Measurements from ENCODE around the gene SERPINB2.

The SERPINB2 gene

DNA sequence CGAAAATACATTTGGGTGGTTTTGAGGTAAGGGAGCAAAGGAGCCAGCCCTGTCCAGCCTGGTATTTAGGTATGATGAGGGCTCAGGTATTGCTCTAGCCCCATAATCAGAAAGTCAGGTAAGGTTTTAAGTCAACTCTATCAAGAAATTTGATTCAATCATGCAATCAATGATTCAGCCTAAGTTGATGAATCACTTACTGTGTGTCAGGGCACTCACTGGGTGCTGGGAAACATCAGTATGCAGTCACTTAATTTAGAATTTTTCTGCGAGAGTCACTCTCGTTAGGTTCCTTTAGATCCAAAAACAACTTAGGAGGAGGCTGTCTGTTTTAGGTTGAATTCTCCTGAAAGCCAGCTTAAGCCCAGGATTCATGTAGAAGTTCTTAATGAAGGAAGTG, 17.7 kb upstream of the SERPINB2 start:
- DNase-seq (ENCODE audit: low spot score): no peak
- Histone ChIP-seq H3K36me3 (replicated peaks in 1 of 2; ENCODE audit: control insufficient read depth in 2 of 2, insufficient read depth in 2 of 2, low read length in 2 of 2) (no peaks in the 10 kb centered on the region), H3K27ac (replicated peaks; ENCODE audit: low read length) (no peak overlapping the region), H2AFZ (ENCODE audit: low read length) (no peak overlapping the region), H4K91ac (ENCODE audit: low read depth, low read length, poor library complexity) (no peak overlapping the region), H2AK5ac (ENCODE audit: low read depth, low read length) (no peak overlapping the region), H3K9me3 (replicated peaks in 1 of 2; ENCODE audit: control insufficient read depth in 2 of 2, insufficient read depth in 1 of 2, low read depth in 1 of 2, low read length in 2 of 2) (no peaks in the 10 kb centered on the region), H3K4me2 (ENCODE audit: insufficient read depth, low read length, poor library complexity, severe bottlenecking) (no peak overlapping the region), H3K4ac (ENCODE audit: low read length) (no peak overlapping the region), H3K4me1 (ENCODE audit: control insufficient read depth in 2 of 2, insufficient read depth in 1 of 2, low read depth in 1 of 2, low read length in 2 of 2) (no peaks in the 10 kb centered on the region), H2BK120ac (ENCODE audit: low read depth, low read length) (no peak overlapping the region), H3K14ac (ENCODE audit: low read length) (no peak overlapping the region), H2BK5ac (ENCODE audit: low read length) (no peak overlapping the region), H3K79me1 (ENCODE audit: low read depth, low read length) (no peaks in the 10 kb centered on the region), H3K9ac (ENCODE audit: low read depth, low read length, poor library complexity) (no peak overlapping the region), H2BK12ac (ENCODE audit: low read length) (no peak overlapping the region), H2BK15ac (ENCODE audit: low read length) (no peak overlapping the region), H4K8ac (ENCODE audit: low read depth, low read length) (no peak overlapping the region), H3K4me3 (ENCODE audit: low read length in 2 of 2) (no peak overlapping the region), H3K23ac (ENCODE audit: low read depth, low read length, poor library complexity) (no peak overlapping the region), H3K18ac (ENCODE audit: low read length) (no peak overlapping the region), H3K27me3 (ENCODE audit: control insufficient read depth in 3 of 3, insufficient read depth in 3 of 3, low read depth in 1 of 3, low read length in 3 of 3) (no peaks in the 10 kb centered on the region)
- WGBS, 2 donors (ENCODE audit: extremely low coverage in 2 of 2, insufficient read length in 2 of 2, insufficient replicate concordance in 1 of 2): no CpG with 5 or more reads among the region's 3 CpGs

DNA sequence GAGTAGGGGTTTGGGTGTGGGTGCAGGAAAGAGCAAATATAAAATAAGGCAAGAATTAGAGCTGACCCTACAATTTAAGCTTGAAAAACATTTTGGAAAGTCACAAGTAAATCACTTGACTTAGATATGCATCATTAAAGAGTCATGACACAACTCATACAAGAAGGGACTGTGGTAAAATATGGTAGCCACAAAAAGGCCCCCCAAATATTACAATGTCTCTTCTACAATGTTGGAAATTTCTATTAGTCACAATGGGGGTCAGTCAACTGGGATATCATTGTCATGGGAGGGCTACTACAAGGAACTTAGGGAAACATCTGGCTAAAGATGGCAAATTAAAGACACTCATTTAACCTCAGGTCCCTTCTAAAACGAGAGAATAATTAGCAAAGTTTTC, 15.7 kb upstream of the SERPINB2 start:
- no peaks in the 10 kb centered on the region for H3K27me3 ChIP-seq (ENCODE audit: control insufficient read depth in 3 of 3, insufficient read depth in 3 of 3, low read depth in 1 of 3, low read length in 3 of 3)
- H3K4ac ChIP-seq (ENCODE audit: low read length): no peak overlapping the region
- DNase-seq (ENCODE audit: low spot score): no peak
- H3K9ac ChIP-seq (ENCODE audit: low read depth, low read length, poor library complexity): no peak overlapping the region
- H3K18ac ChIP-seq (ENCODE audit: low read length): no peak overlapping the region
- H3K4me2 ChIP-seq (ENCODE audit: insufficient read depth, low read length, poor library complexity, severe bottlenecking): no peak overlapping the region
- H3K4me1 ChIP-seq (ENCODE audit: control insufficient read depth in 2 of 2, insufficient read depth in 1 of 2, low read depth in 1 of 2, low read length in 2 of 2): no peaks in the 10 kb centered on the region
- no peak overlapping the region for H3K4me3 ChIP-seq (ENCODE audit: low read length in 2 of 2)
- no peaks in the 10 kb centered on the region for H3K79me1 ChIP-seq (ENCODE audit: low read depth, low read length)
- no peak overlapping the region for H3K14ac ChIP-seq (ENCODE audit: low read length)
- no peaks in the 10 kb centered on the region for H3K9me3 ChIP-seq (replicated peaks in 1 of 2; ENCODE audit: control insufficient read depth in 2 of 2, insufficient read depth in 1 of 2, low read depth in 1 of 2, low read length in 2 of 2)
- no peak overlapping the region for H3K27ac ChIP-seq (replicated peaks; ENCODE audit: low read length)
- H2BK15ac ChIP-seq (ENCODE audit: low read length): no peak overlapping the region
- no peak overlapping the region for H4K8ac ChIP-seq (ENCODE audit: low read depth, low read length)
- H4K91ac ChIP-seq (ENCODE audit: low read depth, low read length, poor library complexity): no peak overlapping the region
- no peak overlapping the region for H2AFZ ChIP-seq (ENCODE audit: low read length)
- H3K23ac ChIP-seq (ENCODE audit: low read depth, low read length, poor library complexity): no peak overlapping the region
- H2BK12ac ChIP-seq (ENCODE audit: low read length): no peak overlapping the region
- H3K36me3 ChIP-seq (replicated peaks in 1 of 2; ENCODE audit: control insufficient read depth in 2 of 2, insufficient read depth in 2 of 2, low read length in 2 of 2): no peaks in the 10 kb centered on the region
- H2BK120ac ChIP-seq (ENCODE audit: low read depth, low read length): no peak overlapping the region
- H2BK5ac ChIP-seq (ENCODE audit: low read length): no peak overlapping the region
- H2AK5ac ChIP-seq (ENCODE audit: low read depth, low read length): no peak overlapping the region
- WGBS, 2 donors (ENCODE audit: extremely low coverage in 2 of 2, insufficient read length in 2 of 2, insufficient replicate concordance in 1 of 2): no CpG with 5 or more reads among the region's 1 CpG

DNA sequence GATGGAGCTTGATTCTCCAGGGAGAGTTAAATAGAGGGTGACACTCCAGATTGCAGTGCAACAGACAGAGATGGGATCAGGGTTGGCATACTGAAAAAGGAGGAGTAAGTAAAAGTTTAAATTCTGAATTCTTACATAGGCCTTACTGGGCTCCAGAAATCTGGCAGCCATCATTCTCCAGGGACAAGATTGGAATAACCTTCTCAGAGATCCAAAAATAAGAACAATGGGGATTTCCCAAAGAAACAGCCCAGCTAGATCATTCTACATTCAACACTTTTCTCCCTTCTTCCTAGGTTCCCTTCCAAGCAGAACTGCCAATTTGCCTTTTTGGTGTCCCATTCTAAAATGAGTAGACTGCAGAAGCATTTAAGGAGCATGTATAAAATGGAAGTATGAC, 14.9 kb upstream of the SERPINB2 start:
- Histone ChIP-seq H4K8ac (ENCODE audit: low read depth, low read length) (no peak overlapping the region), H2BK12ac (ENCODE audit: low read length) (no peak overlapping the region), H3K27ac (replicated peaks; ENCODE audit: low read length) (no peak overlapping the region), H3K36me3 (replicated peaks in 1 of 2; ENCODE audit: control insufficient read depth in 2 of 2, insufficient read depth in 2 of 2, low read length in 2 of 2) (no peaks in the 10 kb centered on the region), H3K4me2 (ENCODE audit: insufficient read depth, low read length, poor library complexity, severe bottlenecking) (no peak overlapping the region), H2BK15ac (ENCODE audit: low read length) (no peak overlapping the region), H3K4ac (ENCODE audit: low read length) (no peak overlapping the region), H3K27me3 (ENCODE audit: control insufficient read depth in 3 of 3, insufficient read depth in 3 of 3, low read depth in 1 of 3, low read length in 3 of 3) (no peaks in the 10 kb centered on the region), H3K18ac (ENCODE audit: low read length) (no peak overlapping the region), H2AK5ac (ENCODE audit: low read depth, low read length) (no peak overlapping the region), H2BK120ac (ENCODE audit: low read depth, low read length) (no peak overlapping the region), H2BK5ac (ENCODE audit: low read length) (no peak overlapping the region), H3K14ac (ENCODE audit: low read length) (no peak overlapping the region), H4K91ac (ENCODE audit: low read depth, low read length, poor library complexity) (no peak overlapping the region), H3K4me1 (ENCODE audit: control insufficient read depth in 2 of 2, insufficient read depth in 1 of 2, low read depth in 1 of 2, low read length in 2 of 2) (no peaks in the 10 kb centered on the region), H3K79me1 (ENCODE audit: low read depth, low read length) (no peaks in the 10 kb centered on the region), H3K4me3 (ENCODE audit: low read length in 2 of 2) (no peak overlapping the region), H3K9ac (ENCODE audit: low read depth, low read length, poor library complexity) (no peak overlapping the region), H2AFZ (ENCODE audit: low read length) (no peak overlapping the region), H3K9me3 (replicated peaks in 1 of 2; ENCODE audit: control insufficient read depth in 2 of 2, insufficient read depth in 1 of 2, low read depth in 1 of 2, low read length in 2 of 2) (no peaks in the 10 kb centered on the region), H3K23ac (ENCODE audit: low read depth, low read length, poor library complexity) (no peak overlapping the region)
- no peak for DNase-seq (ENCODE audit: low spot score)

DNA sequence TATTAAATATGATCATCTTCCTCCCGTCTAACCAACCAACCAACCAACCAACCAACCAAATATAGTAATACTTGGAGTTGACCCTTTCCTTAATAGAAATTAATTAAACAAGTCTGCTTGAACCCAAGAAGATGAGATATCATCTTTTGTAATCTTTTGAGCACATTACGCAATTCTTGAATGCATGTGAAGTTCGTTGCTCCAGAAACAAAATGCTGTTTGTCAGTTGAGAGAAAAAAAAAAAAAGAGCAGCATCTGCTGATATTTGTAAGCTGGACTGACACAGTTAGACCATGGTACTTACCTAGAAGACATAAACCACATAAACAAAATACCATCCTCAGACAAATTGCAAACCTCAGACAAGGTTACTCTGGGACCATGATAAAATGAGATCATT, 9.2 kb upstream of the SERPINB2 start:
- H3K4me1 ChIP-seq (ENCODE audit: control insufficient read depth in 2 of 2, insufficient read depth in 1 of 2, low read depth in 1 of 2, low read length in 2 of 2): no peaks in the 10 kb centered on the region
- H3K79me1 ChIP-seq (ENCODE audit: low read depth, low read length): no peaks in the 10 kb centered on the region
- H3K27me3 ChIP-seq (ENCODE audit: control insufficient read depth in 3 of 3, insufficient read depth in 3 of 3, low read depth in 1 of 3, low read length in 3 of 3): no peaks in the 10 kb centered on the region
- no peak overlapping the region for H3K27ac ChIP-seq (replicated peaks; ENCODE audit: low read length)
- H3K36me3 ChIP-seq (replicated peaks in 1 of 2; ENCODE audit: control insufficient read depth in 2 of 2, insufficient read depth in 2 of 2, low read length in 2 of 2): no peaks in the 10 kb centered on the region
- H2BK12ac ChIP-seq (ENCODE audit: low read length): no peak overlapping the region
- H3K4ac ChIP-seq (ENCODE audit: low read length): no peak overlapping the region
- H2AK5ac ChIP-seq (ENCODE audit: low read depth, low read length): no peak overlapping the region
- no peak overlapping the region for H3K23ac ChIP-seq (ENCODE audit: low read depth, low read length, poor library complexity)
- no peak overlapping the region for H2BK5ac ChIP-seq (ENCODE audit: low read length)
- no peak overlapping the region for H3K4me2 ChIP-seq (ENCODE audit: insufficient read depth, low read length, poor library complexity, severe bottlenecking)
- H3K14ac ChIP-seq (ENCODE audit: low read length): no peak overlapping the region
- H3K18ac ChIP-seq (ENCODE audit: low read length): no peak overlapping the region
- no peaks in the 10 kb centered on the region for H3K9me3 ChIP-seq (replicated peaks in 1 of 2; ENCODE audit: control insufficient read depth in 2 of 2, insufficient read depth in 1 of 2, low read depth in 1 of 2, low read length in 2 of 2)
- H3K9ac ChIP-seq (ENCODE audit: low read depth, low read length, poor library complexity): no peak overlapping the region
- H4K8ac ChIP-seq (ENCODE audit: low read depth, low read length): no peak overlapping the region
- H3K4me3 ChIP-seq (ENCODE audit: low read length in 2 of 2): no peak overlapping the region
- DNase-seq (ENCODE audit: low spot score): no peak
- WGBS, 2 donors (ENCODE audit: extremely low coverage in 2 of 2, insufficient read length in 2 of 2, insufficient replicate concordance in 1 of 2): 100% methylated on average over 1 of the region's 3 CpGs; no CpG with 5 or more reads in 1 of the 2 donors
- no peak overlapping the region for H2BK15ac ChIP-seq (ENCODE audit: low read length)
- no peak overlapping the region for H2AFZ ChIP-seq (ENCODE audit: low read length)
- H4K91ac ChIP-seq (ENCODE audit: low read depth, low read length, poor library complexity): no peak overlapping the region
- H2BK120ac ChIP-seq (ENCODE audit: low read depth, low read length): no peak overlapping the region

Data from neuronal stem cell (in vitro differentiated cells).